ENCODE data around the gene LAMA3.
"Not testable (repeated sequence)": the region's sequence is repeated elsewhere in the genome, so short reads cannot be mapped to it uniquely, and the experiment has no call there.

Gene LAMA3

DNA sequence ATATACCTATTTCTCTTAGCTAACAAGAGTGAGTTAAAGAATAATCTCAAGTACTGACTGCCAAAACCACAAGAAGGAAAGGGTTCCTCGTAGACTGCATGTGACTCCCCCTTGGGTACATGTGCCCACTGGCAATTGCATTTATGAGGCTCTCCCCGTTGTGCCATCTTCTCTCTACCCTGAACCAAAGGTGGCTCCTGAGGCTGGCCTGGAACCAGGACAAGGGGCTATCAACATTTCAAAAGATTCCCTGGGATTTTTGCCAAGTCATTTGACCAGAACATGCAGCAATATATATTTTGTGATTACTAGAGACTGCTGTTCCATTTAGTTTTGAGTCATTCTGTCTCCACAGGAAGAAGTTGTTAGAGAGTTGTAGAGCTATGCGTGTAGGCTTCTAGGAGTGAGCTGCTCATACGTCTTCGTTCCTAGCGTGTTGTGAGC lies 45.8 kb downstream of the LAMA3 start:
- no peak for DNase-seq

- no peak for DNase-seq
Measured at GRCh38 chr18:23737578-23737977, 48.3 kb downstream of the LAMA3 start.

DNA sequence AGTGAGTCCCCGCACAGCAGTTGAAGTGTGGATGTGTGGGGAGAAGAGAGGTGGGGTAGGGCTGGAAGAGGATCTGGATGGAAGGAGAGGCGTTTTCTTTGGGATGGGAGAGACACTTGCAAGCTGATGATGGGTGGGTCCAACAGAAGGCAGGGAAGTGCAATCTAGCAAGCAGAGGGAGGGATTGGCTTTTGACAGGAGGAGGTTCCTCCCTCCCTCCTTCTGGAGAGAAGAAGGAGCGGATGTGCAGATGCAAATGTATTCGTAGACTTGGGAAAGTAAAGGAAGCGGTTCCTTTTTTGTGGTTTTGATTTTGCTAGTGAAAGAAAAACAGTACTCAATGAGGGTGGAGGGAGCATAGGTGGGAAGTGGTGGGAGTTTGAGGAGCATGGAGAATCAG lies 48.9 kb downstream of the LAMA3 start:
- no peak for DNase-seq

DNA sequence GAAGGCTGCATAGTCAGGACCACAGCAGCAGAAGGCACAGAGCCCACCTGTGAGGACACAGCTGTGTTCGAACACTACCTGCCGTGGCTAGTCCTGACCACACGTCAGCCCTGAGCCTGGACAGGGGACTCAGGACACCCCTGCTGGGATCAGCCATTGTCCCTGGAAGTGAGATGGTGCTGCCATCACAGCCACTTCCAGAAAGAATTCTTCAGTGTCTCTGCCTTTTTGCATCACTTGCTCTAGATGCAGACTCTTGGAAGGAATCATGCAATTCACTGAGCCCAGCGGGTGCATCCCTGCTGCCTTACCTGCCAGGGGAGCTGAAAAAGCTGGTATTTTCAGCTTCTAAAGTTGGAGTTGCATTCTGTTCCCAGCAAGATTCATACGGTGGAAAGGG lies 49.3 kb downstream of the LAMA3 start:
- DNase-seq, result no peak

DNA sequence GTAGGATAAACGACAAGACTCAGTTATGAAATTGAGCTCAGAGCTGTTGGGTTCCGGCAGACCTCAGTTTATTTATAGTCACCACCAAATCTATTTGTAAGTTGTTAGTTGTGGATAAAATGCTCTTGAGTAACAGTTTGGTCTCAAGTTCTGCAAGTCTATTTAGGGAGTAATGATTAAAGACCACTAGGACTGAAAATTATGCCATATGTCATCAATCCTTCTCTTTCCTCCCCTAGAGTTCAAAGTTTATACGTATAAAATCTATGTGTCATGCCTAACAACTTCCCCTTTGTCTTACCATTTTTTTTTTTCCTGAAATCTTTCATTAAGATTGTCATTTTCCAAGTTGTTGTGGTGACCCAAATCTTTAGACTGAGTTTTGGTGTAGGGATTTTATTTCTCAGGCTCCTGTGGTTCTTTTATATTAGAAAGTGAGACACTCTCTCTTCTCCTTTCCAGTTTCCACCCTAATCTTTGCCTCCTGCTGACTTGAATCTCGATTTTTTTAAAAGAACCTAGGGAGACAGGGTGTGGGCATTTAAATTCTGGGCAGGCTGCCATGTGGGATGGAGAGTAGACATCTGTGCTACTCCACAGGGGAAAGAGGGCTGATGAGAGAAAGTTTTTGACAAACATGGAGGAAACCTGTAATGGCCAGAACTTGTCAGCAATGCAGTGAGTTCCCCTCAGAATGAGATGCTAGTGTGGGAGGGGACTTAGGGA lies 51.0 kb downstream of the LAMA3 start:
- DNase-seq, result no peak

DNA sequence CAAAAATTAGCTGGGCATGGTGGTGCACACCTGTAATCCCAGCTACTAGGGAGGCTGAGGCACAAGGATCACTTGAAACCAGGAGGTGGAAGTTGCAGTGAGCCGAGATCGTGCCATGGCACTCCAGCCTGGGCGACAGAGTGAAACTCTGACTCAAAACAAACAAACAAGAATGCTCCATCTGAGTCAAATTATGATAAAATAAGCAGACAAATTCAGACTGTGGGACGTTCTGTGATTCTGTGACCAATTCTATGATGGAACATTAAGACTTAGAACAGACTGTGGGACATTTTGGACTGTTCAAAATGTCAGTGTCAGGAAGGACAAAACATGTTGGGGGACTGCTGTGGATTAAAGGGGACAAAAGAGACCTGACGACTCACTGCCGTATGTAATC lies 52.7 kb downstream of the LAMA3 start:
- not testable (repeated sequence) for DNase-seq

GRCh38 chr18:23743733-23744333 lies 54.6 kb downstream of the LAMA3 start:
- no peak for DNase-seq

DNA sequence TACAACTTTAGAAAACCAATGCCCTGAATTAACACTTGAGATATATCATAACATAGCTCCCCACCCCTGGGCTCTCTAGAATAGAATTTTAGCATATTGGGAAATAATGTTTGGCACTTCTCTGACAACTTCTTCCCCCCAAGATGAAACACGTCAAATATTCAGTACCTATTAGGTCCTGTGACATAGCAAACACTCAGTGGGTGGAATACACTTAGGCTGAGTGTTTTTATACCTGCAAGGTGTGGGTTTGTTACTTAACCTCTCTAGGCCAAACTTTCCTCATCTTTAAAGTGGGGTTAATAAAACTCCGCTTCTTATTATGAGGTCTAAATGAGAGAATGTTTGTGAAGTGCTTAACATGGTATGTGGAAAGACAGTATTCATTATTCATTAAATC lies 56.1 kb downstream of the LAMA3 start:
- DNase-seq, result no peak

DNA sequence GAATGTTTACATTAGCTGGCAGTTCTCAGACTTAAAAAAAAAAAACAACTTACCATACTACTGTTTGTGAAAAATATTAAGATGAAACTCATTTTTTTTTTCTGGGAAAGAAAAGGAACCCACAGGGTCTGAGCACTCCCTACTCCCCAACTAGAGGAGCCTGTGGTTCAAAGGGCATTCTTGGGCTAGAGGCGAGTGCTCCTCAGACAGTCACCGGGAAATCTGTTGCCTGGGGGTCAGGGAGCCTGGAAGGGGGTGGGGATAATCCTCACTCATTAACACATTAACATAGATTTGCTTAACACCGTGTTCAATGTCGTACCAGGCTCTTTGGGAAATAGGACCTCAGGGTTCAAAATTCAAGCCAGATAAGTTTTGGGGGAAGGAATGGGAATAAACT lies 57.6 kb downstream of the LAMA3 start:
- no peak for DNase-seq

DNA sequence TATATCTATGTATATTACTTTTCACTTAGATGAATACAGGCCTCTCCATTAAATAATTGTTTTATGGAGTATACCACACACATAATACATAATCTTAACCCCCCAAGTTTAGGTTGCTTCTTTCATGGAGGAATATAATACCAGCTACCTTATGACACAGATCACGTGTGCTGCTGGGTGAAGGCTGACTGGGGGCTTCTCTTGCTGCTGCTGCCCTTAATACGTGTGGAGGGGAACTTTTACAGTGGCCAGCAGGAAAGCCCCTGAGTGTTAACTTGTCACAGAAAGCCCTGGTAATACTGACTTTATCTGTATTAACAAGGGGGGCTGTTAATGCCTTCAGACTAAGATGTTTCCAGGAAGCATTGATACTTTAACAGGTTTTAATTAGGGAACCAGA lies 63.1 kb downstream of the LAMA3 start:
- DNase-seq, result no peak

- DNase-seq, result no peak
Measured at GRCh38 chr18:23752796-23753195, 63.5 kb downstream of the LAMA3 start.

GRCh38 chr18:23756590-23757436 lies 67.6 kb downstream of the LAMA3 start:
- no peak for DNase-seq

GRCh38 chr18:23757437-23757733 lies 68.1 kb downstream of the LAMA3 start:
- DNase-seq, result no peak

GRCh38 chr18:23758281-23758680 lies 69.0 kb downstream of the LAMA3 start:
- DNase-seq, result no peak

GRCh38 chr18:23761941-23762340 lies 72.7 kb downstream of the LAMA3 start:
- no peak for DNase-seq

- no peak for DNase-seq
Measured at GRCh38 chr18:23763343-23763742, 74.1 kb downstream of the LAMA3 start.

- DNase-seq, result no peak
Measured at GRCh38 chr18:23765931-23766330, 76.7 kb downstream of the LAMA3 start.

GRCh38 chr18:23772327-23773024 lies 83.2 kb downstream of the LAMA3 start:
- DNase-seq, result no peak

GRCh38 chr18:23776306-23776705 lies 87.1 kb downstream of the LAMA3 start:
- DNase-seq, result no peak

GRCh38 chr18:23778828-23779227 lies 89.6 kb downstream of the LAMA3 start:
- no peak for DNase-seq

- DNase-seq, result no peak
Measured at GRCh38 chr18:23779696-23780303, 90.5 kb downstream of the LAMA3 start.

DNA sequence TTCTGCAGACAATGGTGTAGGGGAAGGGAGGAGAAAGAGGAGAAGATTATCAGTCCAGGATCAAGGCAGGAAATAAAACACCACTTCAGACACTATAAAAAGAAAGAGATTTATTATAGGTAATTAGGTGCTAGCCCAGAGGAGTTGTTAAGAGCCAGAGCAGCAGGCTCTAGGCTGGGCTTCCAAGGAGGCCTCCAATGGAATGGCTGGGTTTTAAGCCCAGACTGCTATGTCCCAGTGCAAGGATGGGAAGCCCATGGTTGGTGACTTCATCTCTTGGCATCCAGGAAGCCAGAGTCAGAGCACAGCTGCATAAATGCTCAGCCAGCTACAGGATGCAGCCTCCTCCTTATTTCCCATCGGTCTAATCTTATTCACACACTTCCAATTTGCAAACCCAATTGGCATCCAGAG lies 95.6 kb downstream of the LAMA3 start:
- DNase-seq, result no peak

GRCh38 chr18:23793051-23793450 lies 103.8 kb downstream of the LAMA3 start:
- DNase-seq, result no peak
